Mammary epithelial cell (primary cell): ENCODE results near the gene EPHA5.

ENCODE experiments used
- CTCF ChIP-seq, 2 donors: IDR thresholded peaks in 1 of 2; conservative IDR thresholded peaks in 1 of 2; 2 replicates each; pipeline ENCODE4 v1.5.1; 2011 to 2012; ENCODE audit warnings: inconsistent platforms in 2 of 2, low read length in 2 of 2, mild to moderate bottlenecking in 2 of 2, control low read depth in 1 of 2, low read depth in 1 of 2; ENCODE audit not compliant: insufficient read depth in 1 of 2; ENCODE audit errors: extremely low read depth in 1 of 2
- EZH2 ChIP-seq: IDR thresholded peaks from 2 replicates; pipeline ENCODE4 v1.6.1; 2012; ENCODE audit warnings: low read length, inconsistent platforms, borderline replicate concordance

GRCh38 chr4:65344278-65344825, 325.9 kb downstream of the EPHA5 start:
- TF ChIP-seq CTCF (conservative IDR thresholded peaks at IDR 0.05 in 1 of 2, IDR thresholded peaks at IDR 0.05 in 1 of 2; ENCODE audit: extremely low read depth in 1 of 2, insufficient read depth in 1 of 2, low read depth in 1 of 2, low read length in 2 of 2) (no peak), EZH2 (no peak)
